Breast epithelium (tissue), 3 donors: ENCODE measurements around the gene TRIOBP.

Source experiments
- CTCF ChIP-seq, 3 donors: fragments of 450-650 bp; IDR thresholded peaks; one replicate each; pipeline ENCODE4 v1.5.1; 2016 to 2017; ENCODE audit warnings: antibody characterized with exemption in 3 of 3, mild to moderate bottlenecking in 3 of 3, moderate library complexity in 3 of 3
- POLR2AphosphoS5 ChIP-seq, 3 donors: sonication (generic); formaldehyde crosslinking; IDR thresholded peaks; one replicate each; pipeline ENCODE4 v1.6.1; 2017; ENCODE audit warnings: antibody characterized with exemption in 3 of 3

- TF ChIP-seq POLR2AphosphoS5 (IDR thresholded peaks at IDR 0.05), result no peak
- no peak for TF ChIP-seq CTCF (IDR thresholded peaks at IDR 0.05)
Observed at GRCh38 chr22:37733625-37734401, 37.0 kb downstream of the TRIOBP start.
